ENCODE data around the gene CDC45.
A peak's percentile ranks its signal among the peaks of the same experiment; 100 is the strongest.

CDC45 gene

GRCh38 chr22:19523240-19524169 is 43.8 kb downstream of the CDC45 start:
- H3K36me3 ChIP-seq (ENCODE audit: control insufficient read depth in 4 of 4, insufficient read depth in 4 of 4, low read length in 3 of 4), result peaks cover 0 to 32% (median 0%) of the 10 kb centered on the region in 4 experiments
- peak overlapping the region; percentile 24 to 77 (median 53) for H3K4me3 ChIP-seq (ENCODE audit: control insufficient read depth in 1 of 7, extremely low read depth in 1 of 7, insufficient read depth in 4 of 7, low read depth in 2 of 7, low read length in 6 of 7)
- peaks cover 0 to 27% (median 2%) of the 10 kb centered on the region in 5 experiments for H3K27me3 ChIP-seq (replicated peaks in 2 of 5; ENCODE audit: control insufficient read depth in 4 of 5, insufficient read depth in 5 of 5, low read length in 4 of 5)
- ChIA-PET POLR2A (interaction anchor here (0.6 to 1.0 kb wide), 2 partner anchors 13 to 1336 kb away, joined by 3 to 4 read pairs; partner anchors contain the start of gene SNAP29), CTCF (interaction anchor here (1.0 to 2.6 kb wide), 6 partner anchors 18 to 108 kb away, joined by 3 to 14 read pairs (median 3); no protein-coding TSS in a partner anchor)
- peaks cover 0 to 32% (median 29%) of the 10 kb centered on the region in 4 experiments for H3K4me1 ChIP-seq (ENCODE audit: control extremely low read depth in 1 of 4, control insufficient read depth in 4 of 4, insufficient read depth in 4 of 4, low read length in 3 of 4)
- no peak overlapping the region for H3K27ac ChIP-seq (ENCODE audit: insufficient read depth in 1 of 2, low read depth in 1 of 2, low read length in 2 of 2, poor library complexity in 1 of 2, severe bottlenecking in 2 of 2)
- DNase-seq, result peak in 2 of 3 donors; percentile 58 to 80
- 1% methylated on average over 98 of the region's 99 CpGs for WGBS (ENCODE audit: insufficient coverage)
- no peaks in the 10 kb centered on the region for H3K9me3 ChIP-seq (ENCODE audit: control extremely low read depth in 1 of 5, control insufficient read depth in 4 of 5, insufficient read depth in 2 of 5, low read depth in 1 of 5, low read length in 4 of 5)

- Histone ChIP-seq H3K27me3 (replicated peaks in 2 of 5; ENCODE audit: control insufficient read depth in 4 of 5, insufficient read depth in 5 of 5, low read length in 4 of 5) (peaks cover 0 to 27% (median 2%) of the 10 kb centered on the region in 5 experiments), H3K27ac (ENCODE audit: insufficient read depth in 1 of 2, low read depth in 1 of 2, low read length in 2 of 2, poor library complexity in 1 of 2, severe bottlenecking in 2 of 2) (no peak within 1 kb of the TSS), H3K4me1 (ENCODE audit: control extremely low read depth in 1 of 4, control insufficient read depth in 4 of 4, insufficient read depth in 4 of 4, low read length in 3 of 4) (peaks cover 0 to 32% (median 29%) of the 10 kb centered on the region in 4 experiments), H3K4me3 (ENCODE audit: control insufficient read depth in 1 of 7, extremely low read depth in 1 of 7, insufficient read depth in 4 of 7, low read depth in 2 of 7, low read length in 6 of 7) (peak within 1 kb of the TSS; percentile 24 to 77 (median 53)), H3K36me3 (ENCODE audit: control insufficient read depth in 4 of 4, insufficient read depth in 4 of 4, low read length in 3 of 4) (peaks cover 0 to 24% (median 0%) of the 10 kb centered on the region in 4 experiments), H3K9me3 (ENCODE audit: control extremely low read depth in 1 of 5, control insufficient read depth in 4 of 5, insufficient read depth in 2 of 5, low read depth in 1 of 5, low read length in 4 of 5) (no peaks in the 10 kb centered on the region)
- WGBS (ENCODE audit: insufficient coverage), result 9% methylated on average over 63 of the region's 69 CpGs
- POLR2A ChIA-PET, result no interaction called here
- no peak for DNase-seq
- CTCF ChIA-PET, result interaction anchor here (1.1 to 1.2 kb wide), 3 partner anchors 27 to 50 kb away, joined by 3 to 4 read pairs (median 3); no protein-coding TSS in a partner anchor
These were observed 44.7 kb downstream of the CDC45 start, which contains the start of gene CLDN5 for GRCh38 chr22:19524170-19525115. CLDN5 (minus strand) TSS chr22:19524410; CDS start chr22:19524255, 155 bp downstream.

GRCh38 chr22:19525116-19525660 is 45.5 kb downstream of the CDC45 start:
- H3K4me3 ChIP-seq (ENCODE audit: control insufficient read depth in 1 of 7, extremely low read depth in 1 of 7, insufficient read depth in 4 of 7, low read depth in 2 of 7, low read length in 6 of 7), result peak overlapping the region in 1 of 7 experiments; percentile 77
- ChIA-PET CTCF (interaction anchor here (1.2 kb wide), 1 partner anchor 32 kb away, joined by 4 read pairs; no protein-coding TSS in a partner anchor), POLR2A (no interaction called here)
- H3K9me3 ChIP-seq (ENCODE audit: control extremely low read depth in 1 of 5, control insufficient read depth in 4 of 5, insufficient read depth in 2 of 5, low read depth in 1 of 5, low read length in 4 of 5), result no peaks in the 10 kb centered on the region
- no peak for DNase-seq
- 89% methylated on average over 12 of the region's 15 CpGs for WGBS (ENCODE audit: insufficient coverage)
- peaks cover 0 to 17% (median 0%) of the 10 kb centered on the region in 4 experiments for H3K36me3 ChIP-seq (ENCODE audit: control insufficient read depth in 4 of 4, insufficient read depth in 4 of 4, low read length in 3 of 4)
- peaks cover 0 to 27% (median 2%) of the 10 kb centered on the region in 5 experiments for H3K27me3 ChIP-seq (replicated peaks in 2 of 5; ENCODE audit: control insufficient read depth in 4 of 5, insufficient read depth in 5 of 5, low read length in 4 of 5)
- peaks cover 0 to 33% (median 29%) of the 10 kb centered on the region in 4 experiments for H3K4me1 ChIP-seq (ENCODE audit: control extremely low read depth in 1 of 4, control insufficient read depth in 4 of 4, insufficient read depth in 4 of 4, low read length in 3 of 4)
- H3K27ac ChIP-seq (ENCODE audit: insufficient read depth in 1 of 2, low read depth in 1 of 2, low read length in 2 of 2, poor library complexity in 1 of 2, severe bottlenecking in 2 of 2), result no peak overlapping the region

- H3K27ac ChIP-seq (ENCODE audit: insufficient read depth in 1 of 2, low read depth in 1 of 2, low read length in 2 of 2, poor library complexity in 1 of 2, severe bottlenecking in 2 of 2), result no peak overlapping the region
- WGBS (ENCODE audit: insufficient coverage), result 86% methylated on average over 1 of the region's 3 CpGs
- H3K27me3 ChIP-seq (replicated peaks in 2 of 5; ENCODE audit: control insufficient read depth in 4 of 5, insufficient read depth in 5 of 5, low read length in 4 of 5), result peaks cover 0 to 27% (median 2%) of the 10 kb centered on the region in 5 experiments
- peaks cover 0 to 33% (median 29%) of the 10 kb centered on the region in 4 experiments for H3K4me1 ChIP-seq (ENCODE audit: control extremely low read depth in 1 of 4, control insufficient read depth in 4 of 4, insufficient read depth in 4 of 4, low read length in 3 of 4)
- H3K4me3 ChIP-seq (ENCODE audit: control insufficient read depth in 1 of 7, extremely low read depth in 1 of 7, insufficient read depth in 4 of 7, low read depth in 2 of 7, low read length in 6 of 7), result no peak overlapping the region
- no peaks in the 10 kb centered on the region for H3K9me3 ChIP-seq (ENCODE audit: control extremely low read depth in 1 of 5, control insufficient read depth in 4 of 5, insufficient read depth in 2 of 5, low read depth in 1 of 5, low read length in 4 of 5)
- H3K36me3 ChIP-seq (ENCODE audit: control insufficient read depth in 4 of 4, insufficient read depth in 4 of 4, low read length in 3 of 4), result peaks cover 0 to 13% (median 0%) of the 10 kb centered on the region in 4 experiments
- CTCF ChIA-PET, result no interaction called here
- POLR2A ChIA-PET, result no interaction called here
- no peak for DNase-seq
These were observed 45.9 kb downstream of the CDC45 start for GRCh38 chr22:19525666-19526065.

- Histone ChIP-seq H3K4me1 (ENCODE audit: control extremely low read depth in 1 of 4, control insufficient read depth in 4 of 4, insufficient read depth in 4 of 4, low read length in 3 of 4) (peaks cover 0 to 33% (median 29%) of the 10 kb centered on the region in 4 experiments), H3K36me3 (ENCODE audit: control insufficient read depth in 4 of 4, insufficient read depth in 4 of 4, low read length in 3 of 4) (peaks cover 0 to 7% (median 0%) of the 10 kb centered on the region in 4 experiments), H3K27ac (ENCODE audit: insufficient read depth in 1 of 2, low read depth in 1 of 2, low read length in 2 of 2, poor library complexity in 1 of 2, severe bottlenecking in 2 of 2) (no peak overlapping the region), H3K27me3 (replicated peaks in 2 of 5; ENCODE audit: control insufficient read depth in 4 of 5, insufficient read depth in 5 of 5, low read length in 4 of 5) (peaks cover 0 to 27% (median 2%) of the 10 kb centered on the region in 5 experiments), H3K9me3 (ENCODE audit: control extremely low read depth in 1 of 5, control insufficient read depth in 4 of 5, insufficient read depth in 2 of 5, low read depth in 1 of 5, low read length in 4 of 5) (no peaks in the 10 kb centered on the region), H3K4me3 (ENCODE audit: control insufficient read depth in 1 of 7, extremely low read depth in 1 of 7, insufficient read depth in 4 of 7, low read depth in 2 of 7, low read length in 6 of 7) (no peak overlapping the region)
- WGBS (ENCODE audit: insufficient coverage), result 98% methylated on average over 11 of the region's 11 CpGs
- CTCF ChIA-PET, result interaction anchor here (0.8 to 0.9 kb wide), 2 partner anchors 33 to 103 kb away, joined by 3 read pairs; no protein-coding TSS in a partner anchor
- DNase-seq, result no peak
- POLR2A ChIA-PET, result no interaction called here
These were observed 46.5 kb downstream of the CDC45 start for GRCh38 chr22:19526076-19526701.

GRCh38 chr22:19526702-19527111 is 47.0 kb downstream of the CDC45 start:
- Histone ChIP-seq H3K36me3 (ENCODE audit: control insufficient read depth in 4 of 4, insufficient read depth in 4 of 4, low read length in 3 of 4) (peaks cover 0 to 2% (median 0%) of the 10 kb centered on the region in 4 experiments), H3K27ac (ENCODE audit: insufficient read depth in 1 of 2, low read depth in 1 of 2, low read length in 2 of 2, poor library complexity in 1 of 2, severe bottlenecking in 2 of 2) (no peak overlapping the region), H3K4me1 (ENCODE audit: control extremely low read depth in 1 of 4, control insufficient read depth in 4 of 4, insufficient read depth in 4 of 4, low read length in 3 of 4) (peaks cover 0 to 33% (median 29%) of the 10 kb centered on the region in 4 experiments), H3K4me3 (ENCODE audit: control insufficient read depth in 1 of 7, extremely low read depth in 1 of 7, insufficient read depth in 4 of 7, low read depth in 2 of 7, low read length in 6 of 7) (no peak overlapping the region), H3K9me3 (ENCODE audit: control extremely low read depth in 1 of 5, control insufficient read depth in 4 of 5, insufficient read depth in 2 of 5, low read depth in 1 of 5, low read length in 4 of 5) (no peaks in the 10 kb centered on the region), H3K27me3 (replicated peaks in 2 of 5; ENCODE audit: control insufficient read depth in 4 of 5, insufficient read depth in 5 of 5, low read length in 4 of 5) (peaks cover 0 to 27% (median 2%) of the 10 kb centered on the region in 5 experiments)
- no peak for DNase-seq
- ChIA-PET POLR2A (no interaction called here), CTCF (interaction anchor here (0.8 to 0.9 kb wide), 2 partner anchors 33 to 103 kb away, joined by 3 read pairs; no protein-coding TSS in a partner anchor)
- WGBS (ENCODE audit: insufficient coverage), result 85% methylated on average over 4 of the region's 7 CpGs
